ENCODE measurements around the gene PARD3. TPM values are rescaled to one million over a fixed set of nuclear protein-coding genes. Genes with fewer than 3 reads are reported as not detected.

PARD3 gene
- total RNA-seq, 4 donors from 2014 or later = 115 to 226 (median 141) TPM

DNA sequence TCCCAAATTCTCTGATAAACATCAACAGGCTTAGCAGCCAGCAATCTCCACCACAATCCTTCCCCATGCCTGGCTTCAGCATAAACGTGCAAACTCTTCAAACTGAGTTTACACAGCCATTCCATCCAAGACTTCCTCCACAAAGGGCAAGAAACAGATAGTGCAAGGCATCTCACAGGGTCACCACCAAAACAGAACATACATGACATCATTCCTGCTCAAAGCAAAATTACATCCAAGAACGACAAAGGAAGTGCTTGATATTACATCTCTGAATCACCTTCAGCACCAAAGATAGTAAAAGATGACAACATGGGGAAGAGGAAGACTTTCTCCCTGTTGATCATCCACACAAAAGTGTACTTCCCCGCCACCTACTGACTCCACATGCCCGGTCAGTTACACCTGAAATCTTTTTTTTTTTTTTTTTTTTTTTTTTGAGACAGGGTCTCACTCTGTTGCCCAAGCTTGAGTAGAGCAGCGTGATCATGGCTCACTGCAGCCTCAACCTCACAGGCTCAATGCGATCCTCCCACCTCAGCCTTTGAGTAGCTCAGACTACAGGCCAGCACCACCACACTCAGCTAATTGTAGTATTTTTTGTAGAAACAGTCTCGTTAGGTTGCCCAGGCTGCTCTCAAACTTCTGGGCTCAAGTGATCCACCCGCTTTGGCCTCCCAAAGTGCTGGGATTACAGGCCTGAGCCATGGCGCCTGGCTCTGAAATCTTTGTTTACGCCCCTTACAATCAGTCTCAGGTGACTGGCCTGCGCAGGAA is 127.5 kb downstream of the PARD3 start:
- WGBS = 83% methylated on average over 11 of the region's 11 CpGs
- no peaks in the 10 kb centered on the region for H3K36me3 ChIP-seq
- H3K9me3 ChIP-seq = no peaks in the 10 kb centered on the region
- no peak overlapping the region for H3K27ac ChIP-seq
- H3K27me3 ChIP-seq = no peaks in the 10 kb centered on the region
- no peak for DNase-seq (ENCODE audit: low spot score in 2 of 2)
- peaks cover 38% of the 10 kb centered on the region for H3K4me1 ChIP-seq
- no peak for TF ChIP-seq POLR2A (IDR thresholded peaks at IDR 0.05)
- TF ChIP-seq EP300 (IDR thresholded peaks at IDR 0.05) = no peak
- no peak for TF ChIP-seq CTCF (IDR thresholded peaks at IDR 0.05)
- no peak for TF ChIP-seq POLR2AphosphoS5 (IDR thresholded peaks at IDR 0.05)
- no peak overlapping the region for H3K4me3 ChIP-seq

- no peak for DNase-seq (ENCODE audit: low spot score in 2 of 2)
- Histone ChIP-seq H3K9me3 (no peaks in the 10 kb centered on the region), H3K4me1 (peaks cover 8% of the 10 kb centered on the region), H3K27ac (no peak overlapping the region), H3K36me3 (no peaks in the 10 kb centered on the region), H3K4me3 (no peak overlapping the region), H3K27me3 (no peaks in the 10 kb centered on the region)
- WGBS = 95% methylated on average over 7 of the region's 7 CpGs
- TF ChIP-seq EP300 (IDR thresholded peaks at IDR 0.05) = no peak
- no peak for TF ChIP-seq POLR2AphosphoS5 (IDR thresholded peaks at IDR 0.05)
- TF ChIP-seq CTCF (IDR thresholded peaks at IDR 0.05) = no peak
- TF ChIP-seq POLR2A (IDR thresholded peaks at IDR 0.05) = no peak
These were observed 132.5 kb downstream of the PARD3 start for GRCh38 chr10:34682580-34682979.

DNA sequence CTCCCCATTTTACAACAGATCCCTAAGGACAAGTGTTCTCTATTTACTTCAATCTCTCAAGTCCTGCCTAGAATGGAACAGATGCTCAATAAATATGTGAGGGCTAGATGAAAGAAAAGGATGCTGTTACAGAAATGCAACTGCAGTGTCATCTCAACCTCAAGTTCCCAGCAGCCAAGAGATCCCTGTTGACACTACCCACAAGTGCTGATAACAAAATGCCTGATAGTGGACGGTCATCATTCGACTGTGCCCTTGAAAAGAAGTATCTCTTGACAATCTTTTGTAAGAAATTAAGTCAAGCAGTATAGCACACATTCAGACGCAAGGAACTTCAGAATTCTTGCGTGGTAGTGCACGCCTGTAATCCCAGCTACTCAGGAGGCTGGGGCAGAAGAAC is 133.2 kb downstream of the PARD3 start:
- Histone ChIP-seq H3K27me3 (no peaks in the 10 kb centered on the region), H3K4me3 (no peak overlapping the region), H3K9me3 (no peaks in the 10 kb centered on the region), H3K4me1 (peaks cover 7% of the 10 kb centered on the region), H3K27ac (no peak overlapping the region), H3K36me3 (no peaks in the 10 kb centered on the region)
- no peak for DNase-seq (ENCODE audit: low spot score in 2 of 2)
- WGBS = 92% methylated on average over 5 of the region's 5 CpGs
- no peak for TF ChIP-seq CTCF (IDR thresholded peaks at IDR 0.05)
- no peak for TF ChIP-seq POLR2AphosphoS5 (IDR thresholded peaks at IDR 0.05)
- no peak for TF ChIP-seq EP300 (IDR thresholded peaks at IDR 0.05)
- TF ChIP-seq POLR2A (IDR thresholded peaks at IDR 0.05) = no peak

- Histone ChIP-seq H3K4me3 (no peak overlapping the region), H3K4me1 (peaks cover 7% of the 10 kb centered on the region), H3K27me3 (no peaks in the 10 kb centered on the region), H3K36me3 (no peaks in the 10 kb centered on the region), H3K9me3 (no peaks in the 10 kb centered on the region), H3K27ac (no peak overlapping the region)
- no peak for TF ChIP-seq CTCF (IDR thresholded peaks at IDR 0.05)
- TF ChIP-seq POLR2A (IDR thresholded peaks at IDR 0.05) = no peak
- no peak for TF ChIP-seq POLR2AphosphoS5 (IDR thresholded peaks at IDR 0.05)
- TF ChIP-seq EP300 (IDR thresholded peaks at IDR 0.05) = no peak
- 67% methylated on average over 8 of the region's 8 CpGs for WGBS
- no peak for DNase-seq (ENCODE audit: low spot score in 2 of 2)
These were observed 135.9 kb downstream of the PARD3 start for GRCh38 chr10:34679177-34679576.

- no peak for DNase-seq (ENCODE audit: low spot score in 2 of 2)
- Histone ChIP-seq H3K27ac (no peak overlapping the region), H3K36me3 (no peaks in the 10 kb centered on the region), H3K9me3 (no peaks in the 10 kb centered on the region), H3K4me3 (no peak overlapping the region), H3K27me3 (no peaks in the 10 kb centered on the region), H3K4me1 (peaks cover 7% of the 10 kb centered on the region)
- no peak for TF ChIP-seq POLR2A (IDR thresholded peaks at IDR 0.05)
- TF ChIP-seq CTCF (IDR thresholded peaks at IDR 0.05) = no peak
- no peak for TF ChIP-seq EP300 (IDR thresholded peaks at IDR 0.05)
- 77% methylated on average over 4 of the region's 4 CpGs for WGBS
These were observed 137.5 kb downstream of the PARD3 start for GRCh38 chr10:34677591-34677990.
